Activated CD4-positive, alpha-beta T cell treated with anti-CD3 and anti-CD28 coated beads, Interleukin-2, amount 10 ng/mL, durations not matched to agents 7 days and 5 days (primary cell): ENCODE data around the gene MPPE1. TPM values are rescaled to one million over a fixed set of nuclear protein-coding genes. Genes with fewer than 3 reads are reported as not detected.
A peak's percentile ranks its signal among the peaks of the same experiment; 100 is the strongest.
"Not testable (repeated sequence)": the region's sequence is repeated elsewhere in the genome, so short reads cannot be mapped to it uniquely, and the experiment has no call there.

Experiments
- CTCF ChIA-PET: fragments of 350-600 bp; sonication (Branson Sonifier 250); formaldehyde crosslinking; loops from one replicate; lab custom pipeline; 2021; ENCODE audit warnings: antibody characterized with exemption; lab: Charles Lee
- POLR2A ChIA-PET: fragments of 350-600 bp; sonication (Branson Sonifier 250); formaldehyde crosslinking; loops from one replicate; lab custom pipeline; 2021; ENCODE audit warnings: antibody characterized with exemption; lab: Charles Lee
- DNase-seq: peaks from one replicate; pipeline ENCODE4 v3.0.0-alpha.2; 2020
- H3K27ac Mint-ChIP-seq: one replicate; pipeline ENCODE4 v1.8.0; 2021; ENCODE audit warnings: mild to moderate bottlenecking, moderate library complexity, mixed read lengths
- H3K27me3 Mint-ChIP-seq: one replicate; pipeline ENCODE4 v1.8.0; 2021; ENCODE audit warnings: mixed read lengths
- H3K36me3 Mint-ChIP-seq: one replicate; pipeline ENCODE4 v1.8.0; 2021; ENCODE audit warnings: low read depth, mixed read lengths
- H3K4me1 Mint-ChIP-seq: one replicate; pipeline ENCODE4 v1.8.0; 2021; ENCODE audit warnings: mixed read lengths
- H3K4me3 Mint-ChIP-seq: one replicate; pipeline ENCODE4 v1.8.0; 2021; ENCODE audit warnings: mild to moderate bottlenecking, moderate library complexity, mixed read lengths
- H3K9me3 Mint-ChIP-seq: one replicate; pipeline ENCODE4 v1.8.0; 2021; ENCODE audit warnings: mixed read lengths
- total RNA-seq, 2 experiments: library from RNA; stranded (reverse); gene quantifications; one replicate each; pipeline ENCODE4 v1.2.3, GENCODE V29; 2021

Gene MPPE1
- total RNA-seq, 2 experiments from 2014 or later, result 60.7 to 64.0 TPM

DNA sequence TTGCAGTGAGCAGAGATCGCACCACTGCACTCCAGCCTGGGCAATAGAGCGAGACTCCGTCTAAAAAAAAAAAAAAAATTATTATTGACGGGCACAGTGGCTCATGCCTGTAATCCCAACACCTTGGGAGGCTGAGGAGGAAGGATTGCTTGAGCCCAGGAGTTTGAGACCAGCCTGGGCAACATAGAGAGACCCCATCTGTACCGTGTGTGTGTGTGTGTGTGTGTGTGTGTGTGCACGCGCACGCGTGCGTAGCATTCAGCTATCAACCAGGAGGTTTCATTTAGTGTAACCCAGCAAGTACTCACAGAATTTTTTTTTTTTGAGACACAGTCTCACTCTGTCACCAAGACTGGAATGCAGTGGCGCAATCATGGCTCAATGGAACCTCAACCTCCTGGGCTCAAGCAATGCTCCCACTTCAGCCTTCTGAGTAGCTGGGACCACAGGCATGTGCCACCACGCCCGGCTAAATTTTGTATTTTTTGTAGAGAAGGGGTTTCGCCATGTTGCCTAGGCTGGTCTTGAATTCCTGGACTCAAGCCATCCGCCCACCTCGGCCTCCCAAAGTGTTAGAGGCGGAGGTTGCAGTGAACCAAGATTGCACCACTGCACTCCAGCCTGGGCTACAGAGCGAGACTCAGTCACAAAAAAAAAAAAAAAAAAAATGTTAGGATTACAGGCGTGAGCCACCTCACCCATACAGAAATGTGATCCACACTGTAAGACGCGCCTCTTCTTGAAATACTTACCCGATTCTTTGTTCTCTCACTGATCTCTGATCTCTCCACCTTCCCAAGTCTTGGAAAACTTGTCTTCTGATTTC, 37.9 kb upstream of the MPPE1 start:
- CTCF ChIA-PET, result interaction anchor here (0.6 to 3.0 kb wide), 8 partner anchors 8 to 92 kb away, joined by 3 to 15 read pairs (median 4); no protein-coding TSS in a partner anchor
- H3K4me3 Mint-ChIP-seq, DNase-seq, H3K36me3 Mint-ChIP-seq, POLR2A ChIA-PET, H3K27me3 Mint-ChIP-seq, H3K27ac Mint-ChIP-seq, H3K9me3 Mint-ChIP-seq: not testable (repeated sequence)
- peaks cover 18% of the 10 kb centered on the region for H3K4me1 Mint-ChIP-seq

DNA sequence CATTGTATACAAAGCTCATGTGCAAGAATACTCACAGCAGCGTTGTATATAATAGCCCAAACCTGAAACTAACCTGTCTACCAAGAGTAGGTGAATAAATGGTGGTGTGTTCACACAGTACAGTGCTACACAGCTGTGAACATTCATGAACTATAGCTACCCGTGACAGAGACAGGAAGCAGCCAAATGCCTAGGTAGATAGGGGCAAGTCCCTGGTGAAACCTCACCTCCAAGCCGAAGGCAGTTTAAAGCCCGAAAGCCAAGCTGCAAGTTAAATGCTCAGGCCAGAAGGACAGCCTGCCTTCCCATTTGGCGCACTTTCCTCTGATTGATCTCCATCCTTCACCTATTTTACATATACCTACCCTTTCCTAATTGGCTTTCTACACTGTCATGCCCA, 36.7 kb upstream of the MPPE1 start:
- ChIA-PET POLR2A (no interaction called here), CTCF (interaction anchor here (0.5 to 3.0 kb wide), 4 partner anchors 12 to 94 kb away, joined by 3 to 9 read pairs (median 4); no protein-coding TSS in a partner anchor)
- no peak for DNase-seq
- no peaks in the 10 kb centered on the region for H3K36me3 Mint-ChIP-seq
- no peaks in the 10 kb centered on the region for H3K27me3 Mint-ChIP-seq
- H3K9me3 Mint-ChIP-seq, result no peaks in the 10 kb centered on the region
- H3K4me1 Mint-ChIP-seq, result peaks cover 18% of the 10 kb centered on the region
- H3K27ac Mint-ChIP-seq, result no peak overlapping the region
- H3K4me3 Mint-ChIP-seq, result no peak overlapping the region

DNA sequence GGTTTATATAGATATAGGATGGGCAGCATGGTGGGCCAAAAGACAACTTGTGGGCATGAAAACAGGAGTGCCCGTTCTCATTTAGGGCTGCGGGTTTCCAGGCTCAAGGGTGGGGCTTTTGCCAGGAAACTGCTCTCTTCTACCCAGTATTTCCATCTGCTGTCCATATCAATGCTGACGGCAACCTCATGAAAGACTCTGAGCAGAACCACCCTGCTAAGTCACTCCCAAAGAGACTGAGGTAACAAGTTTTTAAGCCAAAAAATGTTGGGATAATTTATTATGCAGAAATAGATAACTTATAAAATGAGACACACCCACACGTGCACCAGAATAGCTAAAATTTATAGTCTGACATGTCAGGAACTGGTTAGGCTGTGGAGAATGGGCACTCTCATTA, 36.1 kb upstream of the MPPE1 start:
- H3K9me3 Mint-ChIP-seq, result no peaks in the 10 kb centered on the region
- H3K27ac Mint-ChIP-seq, result no peak overlapping the region
- ChIA-PET CTCF (interaction anchor here (0.8 to 3.0 kb wide), 3 partner anchors 18 to 54 kb away, joined by 3 to 9 read pairs (median 5); no protein-coding TSS in a partner anchor), POLR2A (interaction anchor here (0.6 kb wide), 1 partner anchor 66 kb away, joined by 3 read pairs; no protein-coding TSS in a partner anchor)
- no peak for DNase-seq
- no peaks in the 10 kb centered on the region for H3K36me3 Mint-ChIP-seq
- H3K27me3 Mint-ChIP-seq, result no peaks in the 10 kb centered on the region
- H3K4me1 Mint-ChIP-seq, result peaks cover 18% of the 10 kb centered on the region
- no peak overlapping the region for H3K4me3 Mint-ChIP-seq

DNA sequence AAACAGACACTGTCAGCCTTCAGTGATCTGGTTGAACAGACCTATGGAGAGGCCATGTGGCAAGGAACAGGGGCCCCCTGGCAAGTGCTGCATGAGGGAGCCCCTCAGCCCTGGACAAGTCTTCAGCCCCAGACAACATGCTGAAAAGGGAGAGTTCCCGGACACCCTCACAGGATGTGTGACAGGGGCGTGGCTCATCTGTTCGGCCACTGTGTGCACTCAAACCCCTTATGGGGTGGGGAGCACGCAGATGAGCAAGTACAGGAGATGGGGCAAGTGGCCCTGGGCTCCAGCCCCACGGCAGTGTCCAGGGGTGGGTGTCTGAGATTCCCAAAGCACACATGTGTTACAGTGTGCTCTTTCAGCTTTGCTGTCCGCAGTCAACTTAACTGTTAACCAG, 35.4 kb upstream of the MPPE1 start:
- H3K4me1 Mint-ChIP-seq, result peaks cover 18% of the 10 kb centered on the region
- no peak overlapping the region for H3K27ac Mint-ChIP-seq
- POLR2A ChIA-PET, result interaction anchor here (0.6 kb wide), 1 partner anchor 67 kb away, joined by 3 read pairs; no protein-coding TSS in a partner anchor
- no peaks in the 10 kb centered on the region for H3K36me3 Mint-ChIP-seq
- DNase-seq, result no peak
- no peaks in the 10 kb centered on the region for H3K9me3 Mint-ChIP-seq
- no peaks in the 10 kb centered on the region for H3K27me3 Mint-ChIP-seq
- H3K4me3 Mint-ChIP-seq, result no peak overlapping the region
- CTCF ChIA-PET, result interaction anchor here (0.8 to 3.0 kb wide), 2 partner anchors 18 to 52 kb away, joined by 3 to 9 read pairs; no protein-coding TSS in a partner anchor

DNA sequence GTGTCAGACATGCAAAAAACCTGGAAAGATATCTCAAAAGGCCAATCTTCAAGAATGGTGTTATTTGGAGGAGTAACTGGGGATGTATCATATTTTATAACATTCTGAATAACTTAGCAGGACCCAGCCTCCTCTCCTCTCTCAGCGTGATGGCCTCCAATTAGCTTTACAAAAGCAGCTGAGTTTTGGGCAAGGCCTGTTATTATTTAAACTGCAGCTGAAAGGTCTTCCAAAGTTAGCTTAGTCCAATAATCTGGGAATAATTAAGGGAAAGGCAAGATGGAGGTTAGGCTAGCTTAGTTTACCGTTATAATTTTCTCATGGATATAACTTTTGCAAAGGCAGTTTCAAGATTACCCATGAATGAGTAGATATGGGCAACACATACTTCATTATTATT, 32.8 kb upstream of the MPPE1 start:
- Mint-ChIP-seq H3K27me3 (peaks cover 2% of the 10 kb centered on the region), H3K4me3 (no peak overlapping the region), H3K36me3 (no peaks in the 10 kb centered on the region), H3K9me3 (no peaks in the 10 kb centered on the region), H3K4me1 (peaks cover 9% of the 10 kb centered on the region), H3K27ac (no peak overlapping the region)
- POLR2A ChIA-PET, result no interaction called here
- CTCF ChIA-PET, result interaction anchor here (1.3 kb wide), 1 partner anchor 20 kb away, joined by 3 read pairs; no protein-coding TSS in a partner anchor
- DNase-seq, result no peak

DNA sequence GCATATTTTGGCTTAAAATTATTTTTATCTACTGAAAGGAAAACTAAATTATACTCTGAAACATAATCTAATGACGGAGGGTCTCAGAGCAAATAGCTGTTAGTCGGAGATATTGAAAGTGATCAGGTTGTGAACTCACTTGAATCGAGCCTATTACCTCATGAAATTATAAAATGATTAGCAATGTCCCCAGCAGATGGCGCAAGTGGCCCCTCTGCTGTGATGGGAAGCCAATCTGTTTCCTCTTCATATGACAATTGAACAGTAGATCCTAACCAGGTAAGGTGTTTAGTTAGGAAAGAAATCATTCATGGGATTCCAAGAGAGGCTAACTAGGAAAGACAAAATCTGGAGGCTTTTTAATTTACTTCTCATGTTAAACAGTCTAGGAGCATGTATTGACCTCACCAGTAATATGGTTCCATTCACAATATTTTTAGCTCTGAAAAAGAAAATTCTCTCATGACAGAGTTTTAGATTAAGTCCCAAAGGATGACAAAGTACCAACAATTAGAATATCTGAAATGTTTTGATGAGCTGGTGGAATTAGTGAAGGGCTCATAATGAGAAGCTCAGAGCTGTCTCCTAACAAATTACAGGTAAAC, 29.9 kb upstream of the MPPE1 start:
- POLR2A ChIA-PET, result no interaction called here
- peak; percentile 84 for DNase-seq
- CTCF ChIA-PET, result interaction anchor here (0.7 to 4.1 kb wide), 17 partner anchors 9 to 678 kb away, joined by 3 to 59 read pairs (median 4); no protein-coding TSS in a partner anchor
- H3K27ac Mint-ChIP-seq, result no peak overlapping the region
- H3K36me3 Mint-ChIP-seq, result no peaks in the 10 kb centered on the region
- H3K9me3 Mint-ChIP-seq, result no peaks in the 10 kb centered on the region
- H3K4me1 Mint-ChIP-seq, result no peaks in the 10 kb centered on the region
- no peak overlapping the region for H3K4me3 Mint-ChIP-seq
- peaks cover 2% of the 10 kb centered on the region for H3K27me3 Mint-ChIP-seq

DNA sequence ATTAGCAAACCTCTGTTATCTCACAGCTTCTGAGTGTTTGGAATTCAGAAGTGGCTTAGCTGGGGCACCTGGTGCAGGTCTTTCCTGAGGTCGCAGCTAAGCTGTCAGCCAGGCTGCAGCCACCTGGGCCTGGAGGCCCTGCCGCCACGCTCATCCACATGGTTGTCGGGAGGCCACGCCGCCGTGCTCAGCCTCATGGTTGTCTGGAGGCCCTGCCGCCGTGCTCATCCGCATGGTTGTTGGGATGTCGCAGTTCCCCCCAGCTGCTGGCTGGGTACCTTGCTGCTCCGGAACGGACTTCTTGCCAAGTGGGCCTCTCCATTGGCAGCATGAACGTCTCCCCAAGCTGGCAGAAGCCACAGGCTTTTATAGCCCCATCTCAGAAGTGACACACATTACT, 24.3 kb upstream of the MPPE1 start:
- Mint-ChIP-seq H3K27ac (no peak overlapping the region), H3K4me1 (no peaks in the 10 kb centered on the region), H3K36me3 (no peaks in the 10 kb centered on the region), H3K9me3 (no peaks in the 10 kb centered on the region), H3K27me3 (peaks cover 5% of the 10 kb centered on the region), H3K4me3 (no peak overlapping the region)
- DNase-seq, result no peak
- ChIA-PET CTCF (interaction anchor here (0.8 to 1.5 kb wide), 3 partner anchors 56 to 68 kb away, joined by 3 to 8 read pairs (median 4); no protein-coding TSS in a partner anchor), POLR2A (no interaction called here)

DNA sequence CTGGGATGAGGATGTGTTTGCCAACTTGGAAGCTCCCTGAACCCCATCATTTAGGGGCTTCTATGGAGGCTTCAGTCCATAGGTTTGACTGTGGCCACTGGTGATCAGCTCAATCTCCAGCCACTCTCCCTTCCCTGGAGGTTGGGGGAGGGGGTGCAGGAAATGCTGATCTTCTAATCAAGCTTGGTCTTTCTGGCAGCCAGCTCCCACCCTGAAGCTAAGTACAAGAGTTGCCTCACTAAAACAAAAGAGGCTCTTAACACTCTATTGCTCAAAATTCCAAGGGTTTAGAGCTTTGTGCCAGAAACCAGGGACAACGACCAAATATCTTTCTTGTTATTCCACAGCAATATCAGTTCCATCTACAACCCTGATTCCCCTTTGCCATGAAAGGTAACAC, 19.4 kb upstream of the MPPE1 start:
- Mint-ChIP-seq H3K27me3 (peaks cover 3% of the 10 kb centered on the region), H3K4me1 (peaks cover 2% of the 10 kb centered on the region), H3K27ac (no peak overlapping the region), H3K9me3 (no peaks in the 10 kb centered on the region), H3K4me3 (no peak overlapping the region), H3K36me3 (no peaks in the 10 kb centered on the region)
- DNase-seq, result no peak
- CTCF ChIA-PET, result interaction anchor here (0.6 to 4.9 kb wide), 6 partner anchors 8 to 163 kb away, joined by 3 to 26 read pairs (median 3); no protein-coding TSS in a partner anchor
- POLR2A ChIA-PET, result no interaction called here

DNA sequence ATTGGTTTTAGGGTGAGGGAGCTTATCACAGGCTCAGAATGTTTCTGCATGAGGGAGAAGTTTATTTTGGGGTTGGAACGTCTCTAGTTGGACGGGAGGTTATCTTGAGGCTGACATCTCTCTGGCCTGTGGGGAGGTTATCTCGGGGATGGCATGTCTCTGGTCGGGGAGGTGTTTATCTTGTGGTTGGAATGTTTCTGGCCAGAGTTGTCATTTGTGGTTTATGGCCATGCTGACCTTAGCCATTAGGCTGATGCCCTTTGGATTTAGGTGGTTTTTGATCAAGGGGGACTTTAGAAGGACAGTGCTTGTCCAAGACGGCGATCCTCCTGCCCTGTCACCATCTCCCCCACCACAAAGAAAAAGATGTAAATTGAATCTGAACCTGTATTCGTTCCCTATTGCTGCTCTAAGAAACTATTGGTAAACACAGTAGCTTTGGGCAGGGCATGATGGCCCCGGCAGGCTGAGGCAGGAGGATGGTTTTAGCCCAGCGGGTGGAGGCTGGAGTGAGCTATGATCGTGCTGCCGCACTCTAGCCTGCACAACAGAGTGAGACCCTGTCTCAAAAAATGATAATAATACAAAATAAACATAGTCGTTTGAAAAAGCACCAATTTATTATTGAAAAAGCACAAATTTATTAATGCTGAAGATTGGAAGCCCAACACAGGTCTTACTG, 17.8 kb upstream of the MPPE1 start:
- Mint-ChIP-seq H3K9me3 (no peaks in the 10 kb centered on the region), H3K4me3 (no peak overlapping the region), H3K4me1 (peaks cover 4% of the 10 kb centered on the region), H3K36me3 (no peaks in the 10 kb centered on the region), H3K27me3 (no peaks in the 10 kb centered on the region), H3K27ac (no peak overlapping the region)
- ChIA-PET POLR2A (no interaction called here), CTCF (interaction anchor here (1.4 to 4.9 kb wide), 3 partner anchors 10 to 67 kb away, joined by 4 to 26 read pairs (median 5); no protein-coding TSS in a partner anchor)
- DNase-seq, result no peak

DNA sequence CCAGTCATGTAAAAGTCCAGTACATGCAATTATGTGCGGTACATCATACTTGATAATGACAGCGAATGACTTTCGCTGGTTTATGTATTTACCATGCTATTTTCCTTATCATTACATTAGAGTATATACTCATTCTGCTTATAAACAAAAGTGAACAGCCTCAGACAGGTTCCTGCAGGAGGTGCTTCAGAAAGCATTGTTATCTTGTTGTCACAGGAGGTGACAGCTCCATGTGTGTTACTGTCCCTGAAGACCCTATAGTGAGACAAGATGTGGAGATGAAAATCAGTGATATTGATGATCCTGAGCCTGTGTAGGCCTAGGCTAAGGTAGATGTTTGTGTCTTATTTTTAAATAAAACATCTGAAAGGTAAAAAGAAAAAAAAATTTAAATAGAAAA, 15.3 kb upstream of the MPPE1 start:
- Mint-ChIP-seq H3K4me3 (no peak overlapping the region), H3K36me3 (no peaks in the 10 kb centered on the region), H3K27ac (no peak overlapping the region), H3K9me3 (no peaks in the 10 kb centered on the region), H3K4me1 (peaks cover 4% of the 10 kb centered on the region), H3K27me3 (no peaks in the 10 kb centered on the region)
- ChIA-PET CTCF (interaction anchor here (0.9 to 1.5 kb wide), 2 partner anchors 11 to 28 kb away, joined by 3 to 5 read pairs; no protein-coding TSS in a partner anchor), POLR2A (interaction anchor here (0.7 kb wide), 1 partner anchor 17 kb away, joined by 3 read pairs; no protein-coding TSS in a partner anchor)
- DNase-seq, result no peak

DNA sequence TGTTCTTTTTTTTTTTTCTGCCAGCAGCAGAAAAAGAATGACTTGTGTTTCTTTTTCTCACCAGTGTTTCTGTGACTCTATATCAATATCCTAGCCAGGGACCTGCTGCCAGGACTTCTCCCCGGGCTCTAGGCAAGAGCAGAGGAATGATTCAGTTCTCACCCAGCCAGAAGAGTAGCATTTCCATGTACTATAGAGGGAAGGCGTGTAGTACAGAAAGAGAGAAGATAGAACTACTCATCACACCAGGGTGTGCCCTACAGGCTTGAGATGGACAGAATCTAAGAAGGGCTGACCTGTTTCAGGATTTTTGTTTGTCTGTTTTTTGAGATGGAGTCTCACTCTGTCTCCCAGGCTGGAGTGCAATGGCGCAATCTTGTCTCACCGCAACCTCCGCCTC, 11.4 kb upstream of the MPPE1 start:
- CTCF ChIA-PET, POLR2A ChIA-PET, DNase-seq, H3K27ac Mint-ChIP-seq, H3K36me3 Mint-ChIP-seq, H3K9me3 Mint-ChIP-seq, H3K27me3 Mint-ChIP-seq, H3K4me3 Mint-ChIP-seq: not testable (repeated sequence)
- H3K4me1 Mint-ChIP-seq, result peaks cover 16% of the 10 kb centered on the region

DNA sequence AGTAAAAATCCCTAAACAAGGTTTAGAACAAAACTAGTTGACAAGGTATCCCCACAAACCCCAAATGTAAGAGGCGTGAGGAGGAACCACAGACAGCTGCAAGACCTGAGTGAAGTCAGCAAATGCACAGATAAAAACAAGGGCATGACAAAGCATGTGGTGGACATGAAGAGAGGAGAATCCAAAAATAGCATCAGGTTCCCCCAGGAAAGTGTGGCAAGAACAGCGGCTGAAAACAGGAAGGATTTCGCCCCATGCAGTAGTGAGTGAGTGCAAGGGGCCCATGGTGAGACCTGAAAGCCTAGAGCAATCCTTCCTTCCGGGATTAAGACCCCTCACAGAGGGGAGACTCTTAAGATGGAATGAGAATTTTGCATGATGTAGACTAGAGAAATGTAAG, 8.8 kb upstream of the MPPE1 start:
- H3K4me3 Mint-ChIP-seq, H3K27ac Mint-ChIP-seq, H3K27me3 Mint-ChIP-seq, CTCF ChIA-PET, POLR2A ChIA-PET, H3K9me3 Mint-ChIP-seq, DNase-seq, H3K36me3 Mint-ChIP-seq: not testable (repeated sequence)
- H3K4me1 Mint-ChIP-seq, result peaks cover 14% of the 10 kb centered on the region
